Nucleus accumbens (tissue), 56 donors: ENCODE results near the gene AUP1.
A peak's percentile ranks its signal among the peaks of the same experiment; 100 is the strongest.

Source experiments
- DNase-seq, 56 donors: peaks; one replicate each; lab custom pipeline; 2025; lab: John Stamatoyannopoulos, UW

The AUP1 gene

GRCh38 chr2:74481961-74482800 lies 47.3 kb downstream of the AUP1 start:
- DNase-seq, result peak in 8 of 56 donors; percentile 45 to 83 (median 50)

DNA sequence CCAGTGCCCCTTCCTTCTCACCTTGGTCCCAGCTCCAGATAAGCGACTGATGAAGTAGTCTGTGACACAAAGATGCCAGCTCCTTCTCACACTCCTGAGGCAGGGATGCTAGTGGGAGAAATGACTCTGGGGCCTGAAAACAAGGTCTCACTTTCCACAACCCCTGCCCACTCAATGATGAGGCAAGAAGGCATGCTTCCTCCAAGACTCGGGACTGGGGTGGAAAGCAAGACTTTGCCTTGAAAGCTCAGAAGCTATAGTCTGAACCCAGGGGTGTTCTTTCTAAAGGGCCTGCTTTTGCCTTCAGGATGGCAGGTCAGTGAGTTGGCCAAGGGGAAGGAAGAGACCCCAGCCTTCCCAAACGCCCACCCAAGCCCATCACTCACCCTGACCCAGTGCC lies 48.1 kb downstream of the AUP1 start:
- DNase-seq, result no peak
